GM19035 (cell line): ENCODE results near the gene CCBE1.
"Not testable (repeated sequence)": the region's sequence is repeated elsewhere in the genome, so short reads cannot be mapped to it uniquely, and the experiment has no call there.

Experiments used
- ATAC-seq: cut with Tn5 transposase; IDR thresholded peaks from one replicate; pipeline ENCODE4 v1.9.1; 2021; ENCODE audit not compliant: unreplicated experiment

The CCBE1 gene

GRCh38 chr18:59684777-59685176 lies 12.4 kb downstream of the CCBE1 start:
- no peak for ATAC-seq

GRCh38 chr18:59681521-59682004 lies 15.7 kb downstream of the CCBE1 start:
- ATAC-seq, result no peak

GRCh38 chr18:59681051-59681450 lies 16.2 kb downstream of the CCBE1 start:
- ATAC-seq, result no peak

- ATAC-seq, result no peak
Observed at GRCh38 chr18:59675346-59675745, 21.9 kb downstream of the CCBE1 start.

- no peak for ATAC-seq
Observed at GRCh38 chr18:59674903-59675270, 22.3 kb downstream of the CCBE1 start.

- ATAC-seq, result no peak
Observed at GRCh38 chr18:59674186-59674902, 22.9 kb downstream of the CCBE1 start.

GRCh38 chr18:59672235-59672711 lies 24.9 kb downstream of the CCBE1 start:
- no peak for ATAC-seq

GRCh38 chr18:59671551-59671950 lies 25.7 kb downstream of the CCBE1 start:
- ATAC-seq, result no peak

- no peak for ATAC-seq
Observed at GRCh38 chr18:59669872-59670657, 27.2 kb downstream of the CCBE1 start.

- ATAC-seq, result no peak
Observed at GRCh38 chr18:59667488-59667887, 29.7 kb downstream of the CCBE1 start.

- not testable (repeated sequence) for ATAC-seq
Observed at GRCh38 chr18:59666007-59666402, 31.2 kb downstream of the CCBE1 start.

- ATAC-seq, result no peak
Observed at GRCh38 chr18:59665057-59666006, 31.9 kb downstream of the CCBE1 start.

GRCh38 chr18:59664329-59664728 lies 32.9 kb downstream of the CCBE1 start:
- ATAC-seq, result no peak

GRCh38 chr18:59663096-59663495 lies 34.1 kb downstream of the CCBE1 start:
- ATAC-seq, result no peak

- ATAC-seq, result no peak
Observed at GRCh38 chr18:59661891-59662701, 35.1 kb downstream of the CCBE1 start.

- ATAC-seq, result no peak
Observed at GRCh38 chr18:59660786-59661743, 36.2 kb downstream of the CCBE1 start.

- ATAC-seq, result no peak
Observed at GRCh38 chr18:59660366-59660765, 36.9 kb downstream of the CCBE1 start.

- no peak for ATAC-seq
Observed at GRCh38 chr18:59659508-59660170, 37.6 kb downstream of the CCBE1 start.

- ATAC-seq, result no peak
Observed at GRCh38 chr18:59658941-59659340, 38.3 kb downstream of the CCBE1 start.
